Measurements from ENCODE around the gene ARHGDIG. TPM values are rescaled to one million over a fixed set of nuclear protein-coding genes. Genes with fewer than 3 reads are reported as not detected.

The ARHGDIG gene
- total and polyA plus RNA-seq, 5 donors from 2014 or later = not detected

GRCh38 chr16:276426-277077 lies 3.8 kb upstream of the ARHGDIG start:
- Histone ChIP-seq H3K4me3 (ENCODE audit: low read depth, low read length) (no peak overlapping the region), H3K4me1 (ENCODE audit: control insufficient read depth, insufficient read depth, low read length, poor library complexity, severe bottlenecking) (peaks cover 34% of the 10 kb centered on the region), H3K9me3 (ENCODE audit: control insufficient read depth in 2 of 2, low read length in 2 of 2) (no peaks in the 10 kb centered on the region), H3K27ac (ENCODE audit: insufficient read depth, low read length, poor library complexity, severe bottlenecking) (no peak overlapping the region), H3K36me3 (ENCODE audit: control insufficient read depth, insufficient read depth, low read length) (no peaks in the 10 kb centered on the region), H3K27me3 (ENCODE audit: control insufficient read depth, insufficient read depth, low read length) (peaks cover 4% of the 10 kb centered on the region)
- ATAC-seq (ENCODE audit: low read depth in 2 of 2) (no peak), DNase-seq (no peak)
- Mint-ChIP-seq H3K4me1 (peaks cover 6 to 15% (median 9%) of the 10 kb centered on the region in 4 donors), H3K9me3 (no peaks in the 10 kb centered on the region), H3K27me3 (peaks cover 44% of the 10 kb centered on the region), H3K27ac (no peak overlapping the region), H3K36me3 (no peaks in the 10 kb centered on the region), H3K4me3 (peak overlapping the region in 2 of 4 donors; percentile 55 to 73)

- Histone ChIP-seq H3K27me3 (ENCODE audit: control insufficient read depth, insufficient read depth, low read length) (peaks cover 4% of the 10 kb centered on the region), H3K9me3 (ENCODE audit: control insufficient read depth in 2 of 2, low read length in 2 of 2) (no peaks in the 10 kb centered on the region), H3K27ac (ENCODE audit: insufficient read depth, low read length, poor library complexity, severe bottlenecking) (no peak overlapping the region), H3K4me1 (ENCODE audit: control insufficient read depth, insufficient read depth, low read length, poor library complexity, severe bottlenecking) (peaks cover 34% of the 10 kb centered on the region), H3K36me3 (ENCODE audit: control insufficient read depth, insufficient read depth, low read length) (no peaks in the 10 kb centered on the region), H3K4me3 (ENCODE audit: low read depth, low read length) (no peak overlapping the region)
- ATAC-seq (ENCODE audit: low read depth in 2 of 2) (peak; percentile 59 to 62), DNase-seq (peak in 2 of 3 donors; percentile 50 to 81)
- Mint-ChIP-seq H3K4me3 (peak overlapping the region in 2 of 4 donors; percentile 1 to 73), H3K27me3 (peaks cover 34% of the 10 kb centered on the region), H3K27ac (no peak overlapping the region), H3K4me1 (peaks cover 6 to 15% (median 9%) of the 10 kb centered on the region in 4 donors), H3K36me3 (no peaks in the 10 kb centered on the region), H3K9me3 (no peaks in the 10 kb centered on the region)
These were observed 1.5 kb upstream of the ARHGDIG start for GRCh38 chr16:278863-279366.

GRCh38 chr16:279531-279930 lies 860 bp upstream of the ARHGDIG start:
- peaks cover 6 to 15% (median 9%) of the 10 kb centered on the region in 4 donors for H3K4me1 Mint-ChIP-seq
- Histone ChIP-seq H3K27me3 (ENCODE audit: control insufficient read depth, insufficient read depth, low read length) (peaks cover 4% of the 10 kb centered on the region), H3K4me1 (ENCODE audit: control insufficient read depth, insufficient read depth, low read length, poor library complexity, severe bottlenecking) (peaks cover 34% of the 10 kb centered on the region), H3K4me3 (ENCODE audit: low read depth, low read length) (no peak overlapping the region), H3K27ac (ENCODE audit: insufficient read depth, low read length, poor library complexity, severe bottlenecking) (no peak overlapping the region), H3K36me3 (ENCODE audit: control insufficient read depth, insufficient read depth, low read length) (no peaks in the 10 kb centered on the region), H3K9me3 (ENCODE audit: control insufficient read depth in 2 of 2, low read length in 2 of 2) (no peaks in the 10 kb centered on the region)
- H3K36me3 Mint-ChIP-seq = no peaks in the 10 kb centered on the region
- H3K9me3 Mint-ChIP-seq = no peaks in the 10 kb centered on the region
- no peak overlapping the region for H3K27ac Mint-ChIP-seq
- no peak for ATAC-seq (ENCODE audit: low read depth in 2 of 2)
- peak overlapping the region in 2 of 4 donors; percentile 1 to 73 for H3K4me3 Mint-ChIP-seq
- DNase-seq = no peak
- H3K27me3 Mint-ChIP-seq = peaks cover 34% of the 10 kb centered on the region

- H3K4me1 Mint-ChIP-seq = peaks cover 6 to 14% (median 9%) of the 10 kb centered on the region in 4 donors
- no peak overlapping the region for H3K4me3 ChIP-seq (ENCODE audit: low read depth, low read length)
- no peaks in the 10 kb centered on the region for H3K36me3 ChIP-seq (ENCODE audit: control insufficient read depth, insufficient read depth, low read length)
- peaks cover 32% of the 10 kb centered on the region for H3K27me3 Mint-ChIP-seq
- H3K27ac ChIP-seq (ENCODE audit: insufficient read depth, low read length, poor library complexity, severe bottlenecking) = no peak overlapping the region
- peaks cover 4% of the 10 kb centered on the region for H3K27me3 ChIP-seq (ENCODE audit: control insufficient read depth, insufficient read depth, low read length)
- H3K9me3 ChIP-seq (ENCODE audit: control insufficient read depth in 2 of 2, low read length in 2 of 2) = no peaks in the 10 kb centered on the region
- ATAC-seq (ENCODE audit: low read depth in 2 of 2) (no peak), DNase-seq (no peak)
- H3K27ac Mint-ChIP-seq = no peak overlapping the region
- H3K36me3 Mint-ChIP-seq = no peaks in the 10 kb centered on the region
- H3K4me3 Mint-ChIP-seq = no peak overlapping the region
- H3K9me3 Mint-ChIP-seq = no peaks in the 10 kb centered on the region
- peaks cover 32% of the 10 kb centered on the region for H3K4me1 ChIP-seq (ENCODE audit: control insufficient read depth, insufficient read depth, low read length, poor library complexity, severe bottlenecking)
These were observed 358 bp upstream of the ARHGDIG start for GRCh38 chr16:280005-280460.

- Mint-ChIP-seq H3K27me3 (peaks cover 28% of the 10 kb centered on the region), H3K4me1 (peaks cover 6 to 13% (median 9%) of the 10 kb centered on the region in 4 donors), H3K4me3 (no peak overlapping the region), H3K9me3 (no peaks in the 10 kb centered on the region), H3K27ac (no peak overlapping the region), H3K36me3 (no peaks in the 10 kb centered on the region)
- peaks cover 4% of the 10 kb centered on the region for H3K27me3 ChIP-seq (ENCODE audit: control insufficient read depth, insufficient read depth, low read length)
- no peaks in the 10 kb centered on the region for H3K36me3 ChIP-seq (ENCODE audit: control insufficient read depth, insufficient read depth, low read length)
- H3K4me3 ChIP-seq (ENCODE audit: low read depth, low read length) = no peak overlapping the region
- peaks cover 26% of the 10 kb centered on the region for H3K4me1 ChIP-seq (ENCODE audit: control insufficient read depth, insufficient read depth, low read length, poor library complexity, severe bottlenecking)
- no peaks in the 10 kb centered on the region for H3K9me3 ChIP-seq (ENCODE audit: control insufficient read depth in 2 of 2, low read length in 2 of 2)
- H3K27ac ChIP-seq (ENCODE audit: insufficient read depth, low read length, poor library complexity, severe bottlenecking) = no peak overlapping the region
- no peak for ATAC-seq (ENCODE audit: low read depth in 2 of 2)
- DNase-seq = no peak
These were observed 734 bp downstream of the ARHGDIG start for GRCh38 chr16:280991-281659.

GRCh38 chr16:281660-282255 lies 1.4 kb downstream of the ARHGDIG start:
- DNase-seq (no peak), ATAC-seq (ENCODE audit: low read depth in 2 of 2) (no peak)
- Histone ChIP-seq H3K27me3 (ENCODE audit: control insufficient read depth, insufficient read depth, low read length) (peaks cover 4% of the 10 kb centered on the region), H3K4me3 (ENCODE audit: low read depth, low read length) (no peak overlapping the region), H3K9me3 (ENCODE audit: control insufficient read depth in 2 of 2, low read length in 2 of 2) (no peaks in the 10 kb centered on the region), H3K4me1 (ENCODE audit: control insufficient read depth, insufficient read depth, low read length, poor library complexity, severe bottlenecking) (peaks cover 23% of the 10 kb centered on the region), H3K36me3 (ENCODE audit: control insufficient read depth, insufficient read depth, low read length) (no peaks in the 10 kb centered on the region), H3K27ac (ENCODE audit: insufficient read depth, low read length, poor library complexity, severe bottlenecking) (no peak overlapping the region)
- no peak overlapping the region for H3K4me3 Mint-ChIP-seq
- peaks cover 21% of the 10 kb centered on the region for H3K27me3 Mint-ChIP-seq
- peaks cover 4% of the 10 kb centered on the region for H3K36me3 Mint-ChIP-seq
- H3K4me1 Mint-ChIP-seq = peaks cover 6 to 9% (median 7%) of the 10 kb centered on the region in 4 donors
- no peaks in the 10 kb centered on the region for H3K9me3 Mint-ChIP-seq
- H3K27ac Mint-ChIP-seq = no peak overlapping the region

GRCh38 chr16:282491-282890 lies 2.1 kb downstream of the ARHGDIG start:
- H3K27ac Mint-ChIP-seq = no peak overlapping the region

More at GRCh38 chr16:282491-282890, 2.1 kb downstream of the ARHGDIG start:
- no peak overlapping the region for H3K27ac ChIP-seq (ENCODE audit: insufficient read depth, low read length, poor library complexity, severe bottlenecking)
- H3K27me3 ChIP-seq (ENCODE audit: control insufficient read depth, insufficient read depth, low read length) = peaks cover 4% of the 10 kb centered on the region
- no peak overlapping the region for H3K4me3 ChIP-seq (ENCODE audit: low read depth, low read length)
- DNase-seq (no peak), ATAC-seq (ENCODE audit: low read depth in 2 of 2) (no peak)
- no peaks in the 10 kb centered on the region for H3K9me3 ChIP-seq (ENCODE audit: control insufficient read depth in 2 of 2, low read length in 2 of 2)
- H3K4me1 Mint-ChIP-seq = peaks cover 6 to 9% (median 7%) of the 10 kb centered on the region in 4 donors
- peaks cover 4% of the 10 kb centered on the region for H3K36me3 Mint-ChIP-seq
- H3K4me3 Mint-ChIP-seq = no peak overlapping the region
- peaks cover 23% of the 10 kb centered on the region for H3K4me1 ChIP-seq (ENCODE audit: control insufficient read depth, insufficient read depth, low read length, poor library complexity, severe bottlenecking)
- H3K36me3 ChIP-seq (ENCODE audit: control insufficient read depth, insufficient read depth, low read length) = no peaks in the 10 kb centered on the region
- peaks cover 15% of the 10 kb centered on the region for H3K27me3 Mint-ChIP-seq
- H3K9me3 Mint-ChIP-seq = no peaks in the 10 kb centered on the region

Measured in CD4-positive, CD25-positive, alpha-beta regulatory T cell (primary cell).